K562 (cell line): ENCODE results near the gene ZNF358. TPM values are rescaled to one million over a fixed set of nuclear protein-coding genes. Genes with fewer than 3 reads are reported as not detected.

ENCODE experiments used
- ATAC-seq: fragments of 200-7000 bp; cut with Tn5 transposase; 3 replicates; pipeline ENCODE4 v1.9.1; 2020; ENCODE audit warnings: moderate library complexity
- BruUV-seq: library from RNA; stranded (reverse); fragments of 400-500 nt; replicated peaks from 2 replicates; lab custom pipeline; 2021; lab: Mats Ljungman, UMichigan
- CTCF ChIA-PET: fragments of 300-600 bp; formaldehyde crosslinking; extraction: SDS; loops from one replicate; lab custom pipeline; 2021; ENCODE audit warnings: low intra/inter-chr PET ratio; lab: Yijun Ruan, JAX
- POLR2A ChIA-PET: fragments of 300-600, 350-650 bp; sonication (Branson Sonifier 250); formaldehyde crosslinking; extraction: SDS; loops from one replicate; lab custom pipeline; 2021; ENCODE audit warnings: antibody characterized with exemption, inconsistent platforms; lab: Yijun Ruan, JAX
- DNase-seq, 4 experiments: peaks; one replicate each; pipeline versions ENCODE4 v3.0.0 to v3.0.0-alpha.2; 2011 to 2018; ENCODE audit warnings: low spot score in 3 of 4, mixed read lengths in 3 of 4; ENCODE audit errors: extremely low read depth in 1 of 4
- FAIRE-seq: peaks from 2 replicates; lab custom pipeline; 2011; peaks lifted over from hg19 to GRCh38; lab: Jason Lieb, UNC
- H2AFZ ChIP-seq: 2 replicates; pipeline ENCODE4 v1.6.0; 2011; ENCODE audit warnings: low read depth, low read length, control low read depth, inconsistent platforms
- H3K27ac ChIP-seq: fragments of 200-600 bp; 3 replicates; pipeline ENCODE4 v1.8.0; 2011; ENCODE audit warnings: low read depth, mild to moderate bottlenecking, control low read depth, inconsistent platforms, low read length, moderate library complexity, mixed read lengths; ENCODE audit errors: extremely low read depth
- H3K27me3 ChIP-seq, 2 experiments: fragments of 300-600 bp in 1 of 2; 2 replicates in 1 of 2; 3 replicates in 1 of 2; pipeline versions ENCODE4 v1.6.0 to v1.8.0; 2011; ENCODE audit warnings: inconsistent platforms in 2 of 2, low read length in 2 of 2, mild to moderate bottlenecking in 1 of 2, mixed read lengths in 1 of 2, moderate library complexity in 1 of 2; ENCODE audit not compliant: control insufficient read depth in 2 of 2, insufficient read depth in 2 of 2
- H3K36me3 ChIP-seq: fragments of 300-600 bp; 3 replicates; pipeline ENCODE4 v1.8.0; 2011; ENCODE audit warnings: mild to moderate bottlenecking, low read length, inconsistent platforms; ENCODE audit not compliant: control insufficient read depth, insufficient read depth
- H3K4me1 ChIP-seq, 2 experiments: fragments of 200-600 bp in 1 of 2; replicated peaks in 1 of 2; 2 replicates in 1 of 2; 3 replicates in 1 of 2; pipeline versions ENCODE4 v1.5.1 to v1.8.0; 2011; ENCODE audit warnings: inconsistent platforms in 2 of 2, low read length in 2 of 2, mild to moderate bottlenecking in 1 of 2, mixed read lengths in 1 of 2, moderate library complexity in 1 of 2; ENCODE audit not compliant: control insufficient read depth in 2 of 2, insufficient read depth in 2 of 2
- H3K4me2 ChIP-seq: 2 replicates; pipeline ENCODE4 v1.6.1; 2011; ENCODE audit warnings: low read length, control low read depth, inconsistent platforms, mixed read lengths; ENCODE audit not compliant: insufficient read depth
- H3K4me3 ChIP-seq: fragments of 200-600 bp; sonication (generic), shearing (Covaris generic); 2 replicates; pipeline ENCODE4 v1.5.1; 2016; ENCODE audit warnings: control low read depth, inconsistent platforms
- H3K79me2 ChIP-seq: fragments of 200-600 bp; 3 replicates; pipeline ENCODE4 v1.8.0; 2011; ENCODE audit warnings: low read length, inconsistent platforms; ENCODE audit not compliant: control insufficient read depth, insufficient read depth
- H3K9ac ChIP-seq, 2 experiments: 2 replicates each; pipeline versions ENCODE4 v1.6.0 to v1.6.1; 2011; ENCODE audit warnings: low read depth in 2 of 2, low read length in 2 of 2, control low read depth in 1 of 2, inconsistent platforms in 1 of 2, mild to moderate bottlenecking in 1 of 2, mixed read lengths in 1 of 2; ENCODE audit not compliant: insufficient read depth in 1 of 2
- H3K9me1 ChIP-seq: one replicate; pipeline ENCODE4 v1.6.0; 2011; ENCODE audit warnings: inconsistent platforms, mild to moderate bottlenecking, low read length, moderate library complexity; ENCODE audit not compliant: control insufficient read depth, insufficient read depth
- H3K9me3 ChIP-seq: replicated peaks from 2 replicates; pipeline ENCODE4 v1.5.1; 2011; ENCODE audit warnings: low read depth, low read length, inconsistent platforms; ENCODE audit not compliant: control insufficient read depth, insufficient read depth
- H4K20me1 ChIP-seq: replicated peaks from 2 replicates; pipeline ENCODE4 v1.6.1; 2011; ENCODE audit warnings: low read length, inconsistent platforms, mixed read lengths; ENCODE audit not compliant: control insufficient read depth, insufficient read depth
- GTF2F1 ChIP-seq: IDR thresholded peaks from 2 replicates; pipeline ENCODE4 v1.6.1; 2011; ENCODE audit warnings: low read depth, low read length, improper control_type of control experiment
- ZNF121 ChIP-seq: sonication (generic); formaldehyde crosslinking; conservative IDR thresholded peaks from 2 replicates; pipeline ENCODE4 v1.8.0; 2022; ENCODE audit warnings: missing genetic modification reagents
- WGBS: fragments of 100-300 bp; shearing (Covaris generic); methylation state at CpG from one replicate; pipeline ENCODE4 v1.1.6; 2016; ENCODE audit warnings: low coverage, mixed read lengths; ENCODE audit not compliant: insufficient coverage; ENCODE audit errors: missing lambda C conversion rate; 5-methylcytosine and 5-hydroxymethylcytosine counted together
- in situ Hi-C: fragments of 300-500 bp; cut with MboI; formaldehyde crosslinking; loops from 4 replicates; pipeline ENCODE4 v1.15.0; 2018; ENCODE audit warnings: inconsistent platforms, mixed read lengths
- intact Hi-C: fragments of 100-400 bp; cut with micrococcal nuclease; formaldehyde crosslinking; loops from 2 replicates; pipeline ENCODE4 v1.14.2; 2022
- polyA plus RNA-seq, 8 experiments: library from polyadenylated mRNA; depleted of rRNA in 4 of 8; stranded (reverse) in 5 of 8; unstranded in 3 of 8; fragments of >200 nt; fragmentation: Nextera tagmentation in 2 of 8; fragmentation: Illumina TruSeq in 1 of 8; extraction: Ambion mirVana in 2 of 8; extraction: Trizol in 1 of 8; gene quantifications; 2 replicates each; pipeline versions ENCODE4 v1.2.1 to v1.2.3, GENCODE V29; 2011 to 2014; ENCODE audit warnings: inconsistent platforms in 1 of 8, missing spikeins in 1 of 8
- total RNA-seq, 7 experiments: library from RNA; depleted of rRNA in 6 of 7; stranded (reverse); fragments of >200 nt in 6 of 7; fragmentation: Illumina TruSeq in 2 of 7; extraction: Trizol in 2 of 7; gene quantifications; 2 replicates each; pipeline versions ENCODE4 v1.2.1 to v1.2.3, GENCODE V29; 2011 to 2021; ENCODE audit warnings: low replicate concordance in 1 of 7

ZNF358 gene
- total and polyA plus RNA-seq, 9 of the 15 experiments (the other 6 are each of a cell fraction or from before 2014, with no cell fraction given): 0.04 to 17.2 (median 4.9) TPM

DNA sequence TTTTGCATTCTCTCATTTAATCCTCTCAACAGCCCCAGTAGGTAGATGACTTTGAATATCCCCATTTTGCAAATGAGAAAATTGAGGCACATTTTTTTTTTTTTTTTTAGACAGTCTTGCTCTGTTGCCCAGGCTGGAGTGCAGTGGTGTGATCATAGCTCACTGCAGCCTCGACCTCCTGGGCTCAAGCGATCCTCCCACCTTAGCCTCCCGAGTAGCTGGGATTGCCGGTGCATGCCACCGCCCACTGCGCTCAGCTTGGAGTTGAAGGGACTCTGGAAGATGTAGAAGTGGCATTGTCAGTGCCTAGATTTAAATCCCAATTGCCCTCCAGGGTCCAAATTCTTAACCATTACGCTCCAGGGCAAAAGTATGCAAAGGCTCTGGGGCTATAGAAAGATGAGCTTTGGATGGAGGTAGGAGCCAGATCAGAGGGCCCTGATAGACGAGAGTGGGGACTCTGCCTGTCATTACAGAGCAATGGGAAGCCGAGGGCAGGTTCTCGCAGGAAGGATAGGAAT is 5.7 kb downstream of the ZNF358 start:
- Histone ChIP-seq H3K36me3 (peaks cover 3% of the 10 kb centered on the region; the same call in 1 of the 3 replicates), H2AFZ (peak overlapping the region; percentile 88), H3K4me3 (peak overlapping the region; percentile 68; the same call in 1 of the 2 replicates), H3K27ac (no peak overlapping the region), H3K27me3 (no peaks in the 10 kb centered on the region), H3K9me3 (no peaks in the 10 kb centered on the region), H3K79me2 (peaks cover 4% of the 10 kb centered on the region; the same call in 2 of the 3 replicates), H3K9me1 (no peaks in the 10 kb centered on the region), H3K9ac (peak overlapping the region; percentile 53 to 87; a peak in 3 of 4 replicates), H4K20me1 (no peaks in the 10 kb centered on the region), H3K4me1 (peaks cover 6 to 33% of the 10 kb centered on the region in 2 experiments; a peak in 4 of 5 replicates), H3K4me2 (peak overlapping the region; percentile 88)
- no TSS peak for BruUV-seq
- in situ Hi-C loops (no loop called here), intact Hi-C loops (no loop called here)
- ChIA-PET CTCF (no interaction called here), POLR2A (interaction anchor here (0.6 to 1.7 kb wide), 7 partner anchors 9 to 193 kb away, joined by 3 to 7 read pairs (median 3); a partner anchor contains a TSS)
- TF ChIP-seq ZNF121 (CRISPR knock-in tag): 0 out of 2 replicates have a peak, but pooled peaks have one; percentile 21
- no peak for TF ChIP-seq GTF2F1
- DNase-seq (no peak), ATAC-seq (no peak), FAIRE-seq (peak; percentile 15)
- 58% methylated on average over 10 of the region's 10 CpGs for WGBS
